ENCODE data around the gene PLPPR5. TPM values are rescaled to one million over a fixed set of nuclear protein-coding genes. Genes with fewer than 3 reads are reported as not detected.
"Not testable (repeated sequence)": the region's sequence is repeated elsewhere in the genome, so short reads cannot be mapped to it uniquely, and the experiment has no call there.

Gene PLPPR5, protein sequence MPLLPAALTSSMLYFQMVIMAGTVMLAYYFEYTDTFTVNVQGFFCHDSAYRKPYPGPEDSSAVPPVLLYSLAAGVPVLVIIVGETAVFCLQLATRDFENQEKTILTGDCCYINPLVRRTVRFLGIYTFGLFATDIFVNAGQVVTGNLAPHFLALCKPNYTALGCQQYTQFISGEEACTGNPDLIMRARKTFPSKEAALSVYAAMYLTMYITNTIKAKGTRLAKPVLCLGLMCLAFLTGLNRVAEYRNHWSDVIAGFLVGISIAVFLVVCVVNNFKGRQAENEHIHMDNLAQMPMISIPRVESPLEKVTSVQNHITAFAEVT
- 0.41 and 0.45 TPM in 2 replicates for total RNA-seq (2014; rRNA removed; shearing (Covaris generic))

- H3K4me3 ChIP-seq (ENCODE audit: insufficient read depth, low read depth, low read length), result peak within 1 kb of the TSS; percentile 77
- no peaks in the 10 kb centered on the region for H3K36me3 ChIP-seq (replicated peaks; ENCODE audit: control insufficient read depth, insufficient read depth, low read length)
- peaks cover 28% of the 10 kb centered on the region for H3K27me3 ChIP-seq (ENCODE audit: control insufficient read depth, insufficient read depth, low read length)
- DNase-seq, result peak; percentile 36
Measured at GRCh38 chr1:99004861-99005442, at the start of gene PLPPR5. PLPPR5 (minus strand) TSS chr1:99004861; CDS start chr1:99004671, 190 bp downstream.

DNA sequence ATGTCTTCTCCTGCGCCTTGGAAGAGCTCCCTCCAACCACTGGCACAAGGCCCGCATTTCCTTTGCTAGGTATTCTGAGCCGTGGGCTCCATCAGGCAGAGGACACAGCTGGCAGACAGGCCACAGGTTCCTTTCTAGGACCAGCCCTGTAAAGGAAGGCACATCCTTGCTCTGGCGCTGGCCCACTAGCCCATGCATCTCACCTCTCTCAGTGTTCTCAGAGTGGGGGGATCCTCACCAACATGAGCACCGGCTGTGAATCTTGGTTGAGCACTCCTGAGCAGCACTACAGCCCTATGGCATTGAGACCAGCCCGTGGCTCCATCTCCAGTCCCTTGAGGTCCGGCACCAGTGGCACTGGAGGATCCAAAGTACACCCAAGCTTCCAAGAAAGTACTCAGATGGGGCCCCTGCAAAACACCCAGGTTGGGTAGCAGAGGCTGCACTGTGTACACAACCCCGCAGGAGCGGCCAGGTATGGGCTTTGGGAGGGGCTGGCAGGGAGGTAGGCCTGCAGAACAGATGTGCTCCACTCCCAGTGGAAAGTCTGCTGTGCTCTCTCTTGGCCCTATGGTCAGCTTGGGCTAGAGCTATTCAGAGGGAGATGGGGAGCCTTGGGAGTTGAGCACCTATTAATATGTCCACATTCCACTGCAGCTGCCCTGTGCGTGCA lies 47.1 kb upstream of the PLPPR5 start:
- no peak overlapping the region for H3K4me3 ChIP-seq (ENCODE audit: insufficient read depth, low read depth, low read length)
- no peak for DNase-seq
- H3K36me3 ChIP-seq (replicated peaks; ENCODE audit: control insufficient read depth, insufficient read depth, low read length), result no peaks in the 10 kb centered on the region
- no peaks in the 10 kb centered on the region for H3K27me3 ChIP-seq (ENCODE audit: control insufficient read depth, insufficient read depth, low read length)

DNA sequence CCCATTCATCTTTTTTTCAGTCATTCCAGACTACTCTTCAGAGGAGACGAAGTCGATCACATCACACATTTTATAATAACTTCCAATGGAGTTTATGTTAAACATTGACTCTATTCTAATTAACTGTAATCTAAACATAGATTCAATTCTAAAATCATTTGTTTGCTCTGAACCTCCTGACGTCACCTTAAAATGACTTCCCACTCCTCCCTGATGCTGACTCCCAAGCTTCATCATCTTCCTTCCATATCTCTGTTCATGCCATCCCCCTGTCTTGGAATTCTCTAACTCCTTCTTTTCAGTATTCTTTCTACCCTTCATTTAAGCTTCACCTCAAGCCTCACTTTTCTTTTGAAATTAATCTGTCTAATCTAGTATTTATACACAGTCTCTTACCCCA lies 45.1 kb upstream of the PLPPR5 start:
- H3K36me3 ChIP-seq (replicated peaks; ENCODE audit: control insufficient read depth, insufficient read depth, low read length), result no peaks in the 10 kb centered on the region
- H3K27me3 ChIP-seq (ENCODE audit: control insufficient read depth, insufficient read depth, low read length), result no peaks in the 10 kb centered on the region
- no peak overlapping the region for H3K4me3 ChIP-seq (ENCODE audit: insufficient read depth, low read depth, low read length)
- DNase-seq, result no peak

GRCh38 chr1:99036746-99037145 lies 32.1 kb upstream of the PLPPR5 start:
- H3K36me3 ChIP-seq (replicated peaks; ENCODE audit: control insufficient read depth, insufficient read depth, low read length); H3K4me3 ChIP-seq (ENCODE audit: insufficient read depth, low read depth, low read length); H3K27me3 ChIP-seq (ENCODE audit: control insufficient read depth, insufficient read depth, low read length); DNase-seq: not testable (repeated sequence)

GRCh38 chr1:99018313-99018712 lies 13.7 kb upstream of the PLPPR5 start:
- no peaks in the 10 kb centered on the region for H3K36me3 ChIP-seq (replicated peaks; ENCODE audit: control insufficient read depth, insufficient read depth, low read length)
- no peak overlapping the region for H3K4me3 ChIP-seq (ENCODE audit: insufficient read depth, low read depth, low read length)
- H3K27me3 ChIP-seq (ENCODE audit: control insufficient read depth, insufficient read depth, low read length), result no peaks in the 10 kb centered on the region
- DNase-seq, result no peak

DNA sequence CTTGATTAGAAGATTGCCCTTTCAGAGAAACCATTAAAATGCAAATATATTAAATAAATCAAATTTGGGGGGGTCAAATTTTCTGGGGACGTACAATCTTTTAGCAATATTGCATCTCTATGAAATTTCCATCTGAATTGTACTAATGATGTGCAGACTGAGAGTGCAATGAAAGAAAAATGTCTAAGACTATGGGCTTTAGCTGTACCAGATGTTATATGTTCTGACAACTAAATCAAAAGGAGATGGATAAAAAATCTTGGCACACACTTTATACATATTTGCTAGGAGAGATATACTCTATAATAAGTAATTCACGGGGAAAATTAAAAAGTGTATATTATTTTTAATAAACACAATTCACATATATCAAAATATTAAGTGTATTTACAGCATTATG lies 13.0 kb upstream of the PLPPR5 start:
- DNase-seq, result no peak
- Histone ChIP-seq H3K36me3 (replicated peaks; ENCODE audit: control insufficient read depth, insufficient read depth, low read length) (no peaks in the 10 kb centered on the region), H3K27me3 (ENCODE audit: control insufficient read depth, insufficient read depth, low read length) (no peaks in the 10 kb centered on the region), H3K4me3 (ENCODE audit: insufficient read depth, low read depth, low read length) (no peak overlapping the region)

DNA sequence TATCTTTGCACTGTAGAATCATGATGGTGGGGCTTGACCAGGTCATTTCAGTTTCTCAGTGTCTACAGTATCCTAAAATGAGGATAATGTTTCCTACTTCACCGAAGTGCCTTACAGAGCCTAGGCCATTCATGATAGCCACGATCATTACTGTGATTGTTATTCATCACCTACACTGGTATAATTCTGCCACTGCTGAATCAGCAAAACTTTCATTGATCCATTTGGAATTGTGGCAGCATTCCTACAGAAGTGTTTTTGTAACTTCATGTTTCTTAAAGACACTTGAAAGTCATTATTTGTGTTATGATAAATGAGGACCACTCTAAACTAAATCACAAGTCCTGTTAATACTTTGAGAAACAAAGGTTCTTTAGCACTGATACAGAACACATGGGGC lies 6.0 kb upstream of the PLPPR5 start:
- Histone ChIP-seq H3K27me3 (ENCODE audit: control insufficient read depth, insufficient read depth, low read length) (peaks cover 4% of the 10 kb centered on the region; the same call in 1 of the 2 replicates), H3K36me3 (replicated peaks; ENCODE audit: control insufficient read depth, insufficient read depth, low read length) (no peaks in the 10 kb centered on the region), H3K4me3 (ENCODE audit: insufficient read depth, low read depth, low read length) (no peak overlapping the region)
- no peak for DNase-seq

- peaks cover 28% of the 10 kb centered on the region for H3K27me3 ChIP-seq (ENCODE audit: control insufficient read depth, insufficient read depth, low read length)
Measured at GRCh38 chr1:99007366-99007765, 2.7 kb upstream of the PLPPR5 start.

DNA sequence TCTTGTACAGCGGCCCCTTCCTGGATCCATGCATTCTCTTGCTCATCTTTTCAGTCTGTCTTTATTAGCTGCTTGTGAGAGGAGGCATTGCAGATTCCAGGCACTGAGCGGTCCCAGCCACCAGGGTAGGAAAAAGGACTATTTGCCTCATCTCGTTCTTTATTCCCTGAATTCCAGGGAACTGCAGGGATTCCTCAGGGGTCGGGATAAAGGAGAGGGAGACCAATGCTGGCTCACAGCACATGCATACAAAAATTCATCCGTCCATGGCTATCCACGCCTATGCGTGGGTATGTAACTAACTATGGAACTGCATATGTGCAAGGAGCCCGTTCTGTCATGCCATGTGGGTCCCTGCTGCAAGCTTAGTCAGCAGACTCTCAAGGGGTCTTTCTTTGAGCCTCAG lies 879 bp upstream of the PLPPR5 start:
- Histone ChIP-seq H3K36me3 (replicated peaks; ENCODE audit: control insufficient read depth, insufficient read depth, low read length) (no peaks in the 10 kb centered on the region), H3K4me3 (ENCODE audit: insufficient read depth, low read depth, low read length) (peak overlapping the region; percentile 77), H3K27me3 (ENCODE audit: control insufficient read depth, insufficient read depth, low read length) (peaks cover 28% of the 10 kb centered on the region)
- DNase-seq, result peak; percentile 19

More at GRCh38 chr1:99007366-99007765, 2.7 kb upstream of the PLPPR5 start:
- Histone ChIP-seq H3K4me3 (ENCODE audit: insufficient read depth, low read depth, low read length) (no peak overlapping the region), H3K36me3 (replicated peaks; ENCODE audit: control insufficient read depth, insufficient read depth, low read length) (no peaks in the 10 kb centered on the region)
- DNase-seq, result no peak

GRCh38 chr1:99004254-99004860 lies 304 bp downstream of the PLPPR5 start:
- Histone ChIP-seq H3K4me3 (ENCODE audit: insufficient read depth, low read depth, low read length) (peak overlapping the region; percentile 77), H3K36me3 (replicated peaks; ENCODE audit: control insufficient read depth, insufficient read depth, low read length) (no peaks in the 10 kb centered on the region), H3K27me3 (ENCODE audit: control insufficient read depth, insufficient read depth, low read length) (peaks cover 28% of the 10 kb centered on the region)
- DNase-seq, result peak; percentile 76

DNA sequence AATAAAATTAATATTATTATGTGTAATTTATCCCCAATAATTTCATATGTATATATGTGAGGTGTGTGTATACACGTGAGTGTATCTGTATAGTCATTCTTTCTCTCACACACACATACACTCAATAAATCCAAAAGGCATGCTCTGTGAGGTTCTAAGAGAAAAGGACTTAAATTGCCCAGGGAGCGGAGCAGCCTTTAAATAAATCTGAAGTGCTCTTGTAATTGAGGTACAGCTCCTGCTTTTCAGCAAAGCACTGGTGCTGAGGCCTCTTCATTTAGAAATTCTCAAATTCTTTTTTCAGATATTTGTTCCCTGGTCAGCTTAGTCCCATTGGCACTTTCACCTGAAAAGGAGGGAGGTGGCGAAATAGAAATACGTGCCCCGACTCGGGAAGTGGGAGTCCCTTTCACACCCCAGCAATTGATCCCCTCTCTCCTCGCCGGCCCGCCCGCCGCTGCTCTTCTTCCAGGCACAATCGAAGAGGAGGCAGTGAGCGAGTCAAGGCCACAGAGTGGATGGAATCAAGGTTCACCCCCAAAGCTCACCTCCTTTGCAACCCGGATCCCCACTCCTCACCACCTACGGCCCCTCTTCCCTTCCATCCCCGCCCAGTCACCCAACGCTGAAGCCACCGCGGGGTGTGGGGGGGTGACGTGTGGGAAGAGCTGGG lies 944 bp downstream of the PLPPR5 start:
- Histone ChIP-seq H3K4me3 (ENCODE audit: insufficient read depth, low read depth, low read length) (peak overlapping the region; percentile 77), H3K36me3 (replicated peaks; ENCODE audit: control insufficient read depth, insufficient read depth, low read length) (no peaks in the 10 kb centered on the region), H3K27me3 (ENCODE audit: control insufficient read depth, insufficient read depth, low read length) (peaks cover 28% of the 10 kb centered on the region)
- peak; percentile 30 for DNase-seq

DNA sequence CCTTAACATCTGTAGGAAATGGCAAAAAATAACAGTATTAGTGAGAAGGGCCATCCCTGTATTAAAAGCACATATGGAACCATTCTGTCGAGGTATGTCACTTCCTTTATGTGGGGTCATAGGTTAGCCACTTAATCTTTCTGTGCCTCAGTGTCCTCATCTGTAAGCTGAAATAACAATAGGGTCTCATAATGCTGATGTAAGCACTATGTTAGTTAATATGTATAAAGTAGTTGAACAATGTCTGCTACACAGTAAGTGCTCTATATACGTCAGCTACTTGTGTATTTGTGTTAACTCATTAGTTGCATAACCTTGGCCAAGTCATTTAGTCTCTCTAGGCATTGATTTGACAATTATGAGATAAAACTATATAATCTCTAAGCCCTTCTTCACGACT lies 11.8 kb downstream of the PLPPR5 start:
- Histone ChIP-seq H3K27me3 (ENCODE audit: control insufficient read depth, insufficient read depth, low read length) (no peaks in the 10 kb centered on the region), H3K4me3 (ENCODE audit: insufficient read depth, low read depth, low read length) (no peak overlapping the region)
- DNase-seq, result no peak

GRCh38 chr1:98991127-98992012 lies 13.3 kb downstream of the PLPPR5 start:
- Histone ChIP-seq H3K27me3 (ENCODE audit: control insufficient read depth, insufficient read depth, low read length) (no peaks in the 10 kb centered on the region), H3K36me3 (replicated peaks; ENCODE audit: control insufficient read depth, insufficient read depth, low read length) (no peaks in the 10 kb centered on the region), H3K4me3 (ENCODE audit: insufficient read depth, low read depth, low read length) (no peak overlapping the region)
- no peak for DNase-seq

More for the DNA sequence above, 11.8 kb downstream of the PLPPR5 start:
- H3K36me3 ChIP-seq (replicated peaks; ENCODE audit: control insufficient read depth, insufficient read depth, low read length), result no peaks in the 10 kb centered on the region
